Umbilical cord (tissue), 2 donors: ENCODE measurements around the gene GPRC5A. TPM values are rescaled to one million over a fixed set of nuclear protein-coding genes. Genes with fewer than 3 reads are reported as not detected.

Source experiments
- DNase-seq: peaks from one replicate; pipeline ENCODE4 v3.0.0-alpha.2; 2015; ENCODE audit warnings: low spot score
- total RNA-seq: library from RNA; depleted of rRNA; stranded (reverse); fragments of >200 nt; gene quantifications from one replicate; pipeline ENCODE4 v1.2.3, GENCODE V29; 2014; ENCODE audit warnings: low replicate concordance; ENCODE audit not compliant: insufficient read depth

The GPRC5A gene
- total RNA-seq, 1 donor from 2014 or later: 42.1 TPM

GRCh38 chr12:12939888-12940287, 48.5 kb downstream of the GPRC5A start:
- DNase-seq: no peak

DNA sequence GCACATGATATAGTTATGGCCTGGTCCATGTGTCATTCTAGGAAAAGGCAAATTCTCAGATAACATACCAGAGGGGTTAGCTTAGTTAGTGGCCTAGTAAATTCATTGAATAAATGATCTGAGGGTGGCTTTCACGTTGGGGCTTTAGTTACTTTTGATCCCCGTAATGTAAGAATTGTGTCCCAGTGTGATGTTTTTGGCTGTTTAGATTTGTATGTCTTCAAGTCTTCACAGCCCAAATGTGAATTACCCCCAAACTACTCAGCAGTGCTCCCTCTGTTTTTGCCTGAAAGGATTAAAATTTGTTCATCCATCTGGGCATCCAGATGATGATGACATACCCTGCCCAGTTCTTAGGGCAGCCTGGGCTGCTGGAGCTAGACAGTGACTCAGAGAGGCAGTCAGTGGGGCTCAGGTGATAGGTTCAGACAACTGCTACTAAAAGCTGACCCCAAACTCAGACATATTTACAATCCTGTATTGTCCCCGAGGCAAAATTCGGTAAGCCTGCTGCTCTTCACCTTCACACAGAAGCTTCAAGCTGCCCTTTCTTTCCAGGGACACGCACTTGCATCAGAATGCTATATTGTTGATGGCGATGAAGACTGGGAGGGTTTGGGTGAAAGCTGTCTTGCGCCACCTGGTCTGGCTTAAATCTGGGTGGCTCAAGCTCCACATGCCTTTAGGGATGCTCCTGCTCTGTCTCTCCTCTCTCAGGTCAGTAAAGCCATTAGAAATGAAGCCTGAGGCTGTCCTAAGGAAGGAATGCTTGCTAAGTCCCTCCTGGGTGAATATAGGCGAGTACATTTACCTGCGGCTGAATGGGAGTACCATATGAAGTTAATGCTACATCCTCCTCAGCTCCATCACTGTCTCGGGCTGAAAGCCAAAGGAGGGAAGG, 50.3 kb downstream of the GPRC5A start:
- no peak for DNase-seq

GRCh38 chr12:12943586-12944260, 52.4 kb downstream of the GPRC5A start:
- no peak for DNase-seq

DNA sequence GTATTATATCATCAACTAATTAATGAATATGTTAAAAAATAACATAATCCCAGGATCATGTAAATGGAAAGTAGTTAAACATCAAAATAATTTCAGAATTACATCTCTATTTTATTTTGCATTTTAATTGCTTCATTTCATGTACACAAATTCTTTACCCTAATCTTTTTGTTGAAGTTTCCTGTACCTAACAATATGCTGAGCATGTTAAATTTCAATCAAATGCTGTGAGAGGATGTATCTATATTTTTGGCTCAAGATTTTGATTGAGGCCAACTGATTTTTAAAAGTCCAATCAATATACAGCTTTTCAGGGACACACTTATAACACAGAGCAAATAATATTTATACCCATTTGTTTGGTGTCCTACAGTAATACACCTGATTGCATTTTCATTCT, 54.2 kb downstream of the GPRC5A start:
- DNase-seq: no peak

GRCh38 chr12:12946686-12947355, 55.5 kb downstream of the GPRC5A start:
- no peak for DNase-seq

DNA sequence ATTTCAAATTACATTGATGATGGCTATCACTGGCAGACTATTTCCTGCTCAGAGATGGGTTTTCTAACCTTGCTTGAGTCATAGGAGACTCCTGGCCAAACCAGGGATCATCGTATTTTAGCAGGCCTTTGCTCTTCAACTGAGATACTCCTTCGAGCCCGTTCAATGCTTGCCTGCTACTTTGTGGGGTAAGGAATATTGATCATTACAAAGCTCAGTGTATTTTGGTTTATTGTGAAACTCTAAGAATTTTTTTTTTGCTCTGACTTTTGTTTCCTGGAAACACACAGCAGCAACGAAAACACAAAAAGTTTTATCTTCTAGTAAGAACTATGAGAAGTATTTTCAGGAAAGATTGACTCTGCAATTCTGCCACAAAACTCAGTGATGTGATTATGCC, 56.5 kb downstream of the GPRC5A start:
- DNase-seq: no peak

DNA sequence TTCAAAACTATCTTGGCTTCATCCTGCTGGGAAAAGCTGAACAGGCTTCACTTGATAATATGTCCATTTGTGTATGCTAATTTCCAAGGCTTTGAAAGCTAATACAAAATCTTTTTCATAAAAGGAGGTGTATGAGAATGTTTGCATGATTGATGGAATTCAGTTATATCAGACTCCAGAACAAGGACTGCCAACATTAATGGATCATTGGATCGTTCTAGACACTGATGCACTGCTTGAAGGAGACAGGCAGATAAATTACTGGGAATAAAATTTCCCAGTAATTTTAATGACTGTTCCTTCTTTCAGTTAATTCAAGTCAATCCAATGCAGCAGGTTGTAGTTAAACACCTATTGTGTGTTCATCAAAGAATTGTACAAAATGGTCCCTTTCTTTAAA, 60.1 kb downstream of the GPRC5A start:
- DNase-seq: no peak

- no peak for DNase-seq
Observed at GRCh38 chr12:12952036-12952435, 60.7 kb downstream of the GPRC5A start, which contains the start of gene GPRC5D. TSS of gene GPRC5D (minus strand) at chr12:12952170. CDS start at chr12:12950384, 1,786 bp downstream.

- DNase-seq: no peak
Observed at GRCh38 chr12:12954356-12954755, 63.0 kb downstream of the GPRC5A start.

DNA sequence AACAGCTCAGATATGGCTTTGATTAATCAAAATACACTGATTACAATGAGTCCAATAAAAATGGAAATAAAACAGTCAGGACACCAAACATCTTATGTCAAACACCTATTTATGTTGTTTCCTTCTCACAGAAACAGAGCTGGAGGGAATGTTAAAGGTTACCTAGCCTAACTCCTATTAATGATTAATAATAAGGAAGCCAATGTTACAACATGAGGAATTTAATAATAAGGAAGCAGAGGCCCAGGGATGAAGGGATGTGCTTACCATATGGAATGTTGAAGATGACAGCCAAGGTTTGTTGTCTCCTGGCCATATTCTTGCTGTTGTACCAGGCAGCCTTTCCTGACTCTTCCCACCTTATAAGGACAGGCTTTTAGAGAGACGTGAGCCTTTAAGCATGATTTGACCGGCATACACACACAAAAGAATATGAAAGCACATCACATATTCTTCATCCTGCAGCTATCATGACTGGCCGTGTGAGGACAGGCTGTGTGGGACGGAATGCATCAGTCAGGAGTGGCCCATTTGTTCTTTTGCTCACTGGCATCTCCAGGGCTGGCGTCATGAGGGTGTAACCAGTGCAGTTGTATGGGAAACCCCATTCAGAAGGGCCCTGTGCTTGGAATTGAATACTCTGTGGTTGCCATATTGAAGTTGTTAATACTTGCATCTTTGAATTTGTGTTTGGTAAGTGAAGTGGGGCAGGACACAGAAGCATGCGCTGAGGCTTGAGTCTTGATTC, 63.7 kb downstream of the GPRC5A start:
- no peak for DNase-seq

DNA sequence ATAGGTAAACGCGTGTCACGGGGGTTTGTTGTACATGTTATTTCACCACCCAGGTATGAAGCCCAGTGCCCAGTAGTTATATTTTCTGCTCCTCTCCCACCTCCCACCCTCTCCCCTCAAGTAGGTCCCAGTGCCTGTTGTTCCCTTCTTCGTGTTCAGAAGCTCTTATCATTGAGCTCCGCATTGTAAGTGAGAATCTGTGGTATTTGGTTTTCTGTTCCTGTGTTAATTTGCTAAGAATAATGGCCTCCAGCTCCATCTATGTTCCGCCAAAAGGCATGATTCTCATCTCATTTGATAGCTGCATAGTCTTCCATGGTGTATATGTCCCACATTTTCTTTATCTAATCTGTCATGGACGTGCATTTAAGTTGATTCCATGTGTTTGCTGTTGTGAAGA, 67.5 kb downstream of the GPRC5A start:
- DNase-seq: no peak

DNA sequence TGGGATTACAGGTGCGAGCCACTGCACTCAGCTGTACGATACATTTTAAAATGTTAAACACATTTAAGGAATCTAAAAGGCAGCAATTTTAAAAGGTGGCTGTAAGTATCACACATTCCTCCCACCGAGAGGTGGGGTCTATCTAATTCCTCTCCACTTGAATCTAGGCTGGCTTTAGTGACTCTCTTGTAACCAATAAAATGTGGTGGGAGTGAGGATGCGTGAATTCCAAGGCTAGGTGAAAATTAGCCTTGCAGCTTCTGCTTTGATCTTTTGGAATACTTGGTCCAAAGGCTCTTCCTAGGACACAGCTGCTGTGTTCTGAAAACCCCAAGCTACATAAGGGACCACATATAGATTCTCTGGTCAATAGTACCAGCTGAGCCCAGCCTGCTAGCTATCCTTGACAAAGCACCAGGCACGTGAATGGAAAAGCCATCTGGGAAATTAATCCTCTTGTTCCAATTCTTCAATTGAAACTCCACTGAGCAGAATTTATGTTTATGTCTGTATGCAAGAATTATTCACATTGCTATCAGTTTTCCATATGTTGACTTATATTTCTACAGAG, 69.4 kb downstream of the GPRC5A start:
- no peak for DNase-seq

GRCh38 chr12:12964255-12964654, 72.9 kb downstream of the GPRC5A start:
- DNase-seq: no peak

GRCh38 chr12:12965836-12966235, 74.5 kb downstream of the GPRC5A start:
- no peak for DNase-seq

Other genes with a start within 250 kb of the GPRC5A start
- 1.4 TPM for gene GPR19, start 195.4 kb upstream of the GPRC5A start, total RNA-seq
- 67.7 TPM for gene CDKN1B, start 174.2 kb upstream of the GPRC5A start, total RNA-seq
- 14.0 TPM for gene APOLD1, start 105.9 kb upstream of the GPRC5A start, total RNA-seq
- 54.9 TPM for gene DDX47, start 78.2 kb upstream of the GPRC5A start, total RNA-seq
- gene GPRC5D, start 60.6 kb downstream of the GPRC5A start, total RNA-seq: not detected
- 10.4 TPM for gene HEBP1, start 108.7 kb downstream of the GPRC5A start, total RNA-seq
- 7.9 TPM for gene FAM234B, start 152.8 kb downstream of the GPRC5A start, total RNA-seq
- 1.2 TPM for gene GSG1, start 212.1 kb downstream of the GPRC5A start, total RNA-seq